GM18511 (cell line): ENCODE measurements around the gene CGB7.
"Not testable (repeated sequence)": the region's sequence is repeated elsewhere in the genome, so short reads cannot be mapped to it uniquely, and the experiment has no call there.

Experiments
- ATAC-seq: cut with Tn5 transposase; IDR thresholded peaks from one replicate; pipeline ENCODE4 v1.9.1; 2021; ENCODE audit warnings: mild to moderate bottlenecking, moderate library complexity; ENCODE audit not compliant: unreplicated experiment

Gene CGB7

DNA sequence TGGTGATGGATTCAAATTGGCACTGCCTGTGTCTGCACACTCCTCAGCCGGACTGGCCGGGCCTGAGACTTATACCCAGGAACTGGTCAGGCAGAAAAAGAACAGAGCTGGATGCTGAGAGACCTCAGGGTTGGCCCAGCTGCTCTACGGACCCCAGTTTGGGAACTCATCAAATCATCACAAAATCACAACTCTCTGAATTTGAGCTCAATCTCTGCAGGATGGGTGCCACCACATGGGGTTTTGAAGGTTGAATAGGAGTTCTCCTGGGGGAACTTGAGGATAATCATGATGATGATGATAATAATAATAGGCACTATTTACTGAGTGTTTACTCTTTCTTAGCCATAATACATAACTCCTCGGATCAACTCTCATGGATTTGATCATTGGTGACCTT lies 14.9 kb downstream of the CGB7 start:
- ATAC-seq, result not testable (repeated sequence)

DNA sequence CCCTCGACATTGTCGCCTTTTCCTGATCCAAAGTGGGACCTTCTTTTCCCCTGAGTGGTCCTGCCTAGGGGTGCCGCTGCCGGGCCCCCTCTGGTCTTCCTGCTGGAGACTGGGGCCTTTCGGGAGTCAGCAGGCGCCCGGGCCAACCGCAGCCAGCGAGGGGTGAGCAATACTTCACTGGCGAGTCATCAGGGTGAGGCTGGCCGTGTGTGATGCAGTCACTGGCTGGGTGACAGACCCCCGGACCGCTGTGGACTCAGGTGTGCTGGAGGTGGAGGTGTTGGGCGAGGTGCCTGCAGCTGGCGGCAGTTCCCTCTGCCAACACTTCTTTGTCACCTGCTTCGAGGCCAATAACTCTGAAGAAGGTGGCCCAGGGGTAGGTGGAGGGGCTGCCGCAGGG lies 15.4 kb downstream of the CGB7 start:
- no peak for ATAC-seq

- ATAC-seq, result not testable (repeated sequence)
Measured at GRCh38 chr19:49039736-49040135, 17.8 kb downstream of the CGB7 start.

DNA sequence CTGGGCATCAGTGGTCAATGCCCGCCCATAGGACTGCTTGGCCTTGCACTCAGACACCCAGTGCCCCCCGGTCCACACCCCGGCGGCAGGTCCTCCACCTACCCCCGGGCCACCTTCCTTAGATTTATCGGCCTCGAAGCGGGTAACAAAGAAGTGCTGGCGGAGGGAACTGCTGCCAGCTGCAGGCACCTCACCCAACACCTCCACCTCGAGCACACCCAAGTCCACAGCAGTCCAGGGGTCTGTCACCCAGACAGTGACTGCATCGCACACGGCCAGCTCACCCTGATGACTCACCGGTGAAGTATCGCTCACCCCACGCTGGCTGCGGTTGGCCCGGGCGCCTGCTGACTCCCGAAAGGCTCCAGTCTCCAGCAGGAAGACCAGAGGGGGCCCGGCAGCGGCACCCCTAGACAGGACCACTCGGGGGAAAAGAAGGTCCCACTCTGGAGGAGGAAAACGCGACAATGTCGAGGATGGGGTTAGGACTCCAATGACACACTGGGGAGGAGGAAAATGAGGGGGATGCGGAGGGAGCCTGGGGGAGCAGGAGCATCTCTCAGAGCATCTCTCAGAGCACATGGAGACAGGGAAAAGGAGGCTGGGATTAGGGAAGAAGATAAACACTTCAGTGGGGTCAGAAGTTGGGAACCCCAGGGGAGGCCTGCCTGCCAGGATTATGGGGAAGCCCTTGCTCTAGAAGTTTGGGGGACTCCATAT lies 18.8 kb downstream of the CGB7 start:
- not testable (repeated sequence) for ATAC-seq

- ATAC-seq, result not testable (repeated sequence)
Measured at GRCh38 chr19:49038111-49038510, 19.4 kb downstream of the CGB7 start.

- ATAC-seq, result not testable (repeated sequence)
Measured at GRCh38 chr19:49036815-49037214, 20.7 kb downstream of the CGB7 start, which contains the start of gene CGB1. Gene CGB1 (minus strand): TSS chr19:49036895. CDS start chr19:49036711, 184 bp downstream.

DNA sequence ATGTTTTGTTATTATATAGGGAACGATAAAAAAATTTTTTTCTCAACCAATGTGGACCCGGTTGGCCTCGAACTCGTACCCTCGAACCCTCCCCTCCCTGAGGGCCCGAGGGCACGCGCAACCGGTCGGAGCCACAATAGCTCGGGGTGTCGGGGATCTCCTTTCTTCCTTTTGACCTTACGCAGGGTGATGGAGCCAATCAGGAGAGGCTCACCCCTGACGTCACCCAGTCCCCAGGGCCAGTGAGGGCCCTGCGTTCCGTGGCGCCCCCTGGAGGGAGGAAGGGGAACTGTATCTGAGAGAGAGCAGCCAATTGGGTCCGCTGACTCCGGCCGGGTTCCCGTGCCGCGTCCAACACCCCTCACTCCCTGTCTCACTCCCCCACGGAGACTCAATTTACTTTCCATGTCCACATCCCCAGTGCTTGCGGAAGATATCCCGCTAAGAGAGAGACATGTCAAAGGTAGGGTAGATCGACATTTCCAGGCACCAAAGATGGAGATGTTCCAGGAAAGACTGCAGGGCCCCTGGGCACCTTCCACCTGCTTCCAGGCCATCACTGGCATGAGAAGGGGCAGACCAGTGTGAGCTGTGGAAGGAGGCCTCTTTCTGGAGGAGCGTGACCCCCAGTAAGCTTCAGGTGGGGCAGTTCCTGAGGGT lies 25.8 kb downstream of the CGB7 start, which contains the start of gene CGB2:
TSS of gene CGB2 (plus strand) at position 249 of the 660 bp plus-strand sequence. CDS start at position 455, 206 bp downstream.
- not testable (repeated sequence) for ATAC-seq

DNA sequence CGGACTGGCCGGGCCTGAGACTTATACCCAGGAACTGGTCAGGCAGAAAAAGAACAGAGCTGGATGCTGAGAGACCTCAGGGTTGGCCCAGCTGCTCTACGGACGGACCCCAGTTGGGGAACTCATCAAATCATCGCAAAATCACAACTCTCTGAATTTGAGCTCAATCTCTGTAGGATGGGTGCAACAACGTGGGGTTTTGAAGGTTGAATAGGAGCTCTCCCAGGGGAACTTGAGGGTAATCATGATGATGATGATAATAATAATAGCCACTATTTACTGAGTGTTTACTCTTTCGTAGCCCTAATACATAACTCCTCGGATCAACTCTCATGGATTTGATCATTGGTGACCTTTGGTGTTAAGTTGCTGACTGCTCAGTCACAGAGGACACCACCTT lies 27.2 kb downstream of the CGB7 start:
- not testable (repeated sequence) for ATAC-seq

GRCh38 chr19:49029749-49030148 lies 27.8 kb downstream of the CGB7 start:
- ATAC-seq, result not testable (repeated sequence)

GRCh38 chr19:49028686-49029085 lies 28.9 kb downstream of the CGB7 start:
- not testable (repeated sequence) for ATAC-seq

GRCh38 chr19:49025599-49025998 lies 31.9 kb downstream of the CGB7 start:
- not testable (repeated sequence) for ATAC-seq

DNA sequence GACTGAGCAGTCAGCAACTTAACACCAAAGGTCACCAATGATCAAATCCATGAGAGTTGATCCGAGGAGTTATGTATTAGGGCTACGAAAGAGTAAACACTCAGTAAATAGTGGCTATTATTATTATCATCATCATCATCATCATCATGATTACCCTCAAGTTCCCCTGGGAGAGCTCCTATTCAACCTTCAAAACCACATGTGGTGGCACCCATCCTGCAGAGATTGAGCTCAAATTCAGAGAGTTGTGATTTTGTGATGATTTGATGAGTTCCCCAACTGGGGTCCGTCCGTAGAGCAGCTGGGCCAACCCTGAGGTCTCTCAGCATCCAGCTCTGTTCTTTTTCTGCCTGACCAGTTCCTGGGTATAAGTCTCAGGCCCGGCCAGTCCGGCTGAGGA lies 32.5 kb downstream of the CGB7 start:
- not testable (repeated sequence) for ATAC-seq

GRCh38 chr19:49024233-49024632 lies 33.3 kb downstream of the CGB7 start, which contains the start of gene CGB3:
Gene CGB3 (minus strand): TSS chr19:49024333. CDS start chr19:49023971, 362 bp downstream.
- ATAC-seq, result not testable (repeated sequence)

- no peak for ATAC-seq
Measured at GRCh38 chr19:49022116-49022515, 35.4 kb downstream of the CGB7 start.

- ATAC-seq, result no peak
Measured at GRCh38 chr19:49020931-49021895, 36.3 kb downstream of the CGB7 start.

DNA sequence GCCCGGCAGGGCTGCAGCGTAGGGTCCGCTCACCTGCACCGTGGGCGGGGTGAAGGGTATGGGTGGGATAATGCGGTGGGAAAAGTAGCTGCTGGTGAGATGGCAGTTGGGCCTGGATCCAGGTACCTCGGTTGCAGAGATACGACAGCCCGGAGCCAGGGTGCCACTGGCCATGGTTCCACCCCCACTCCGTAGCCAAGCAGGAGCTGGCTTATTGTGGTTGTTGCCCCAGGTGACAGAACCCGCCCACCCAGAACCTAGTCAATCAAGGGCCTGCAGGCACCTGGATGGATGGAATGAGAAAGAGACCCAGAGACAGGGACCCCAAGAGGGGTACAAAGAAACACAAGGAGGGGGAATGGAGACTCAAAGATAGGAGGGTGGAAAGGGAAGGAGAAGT lies 37.2 kb downstream of the CGB7 start:
- ATAC-seq, result no peak

- ATAC-seq, result no peak
Measured at GRCh38 chr19:49019242-49019932, 38.2 kb downstream of the CGB7 start.

DNA sequence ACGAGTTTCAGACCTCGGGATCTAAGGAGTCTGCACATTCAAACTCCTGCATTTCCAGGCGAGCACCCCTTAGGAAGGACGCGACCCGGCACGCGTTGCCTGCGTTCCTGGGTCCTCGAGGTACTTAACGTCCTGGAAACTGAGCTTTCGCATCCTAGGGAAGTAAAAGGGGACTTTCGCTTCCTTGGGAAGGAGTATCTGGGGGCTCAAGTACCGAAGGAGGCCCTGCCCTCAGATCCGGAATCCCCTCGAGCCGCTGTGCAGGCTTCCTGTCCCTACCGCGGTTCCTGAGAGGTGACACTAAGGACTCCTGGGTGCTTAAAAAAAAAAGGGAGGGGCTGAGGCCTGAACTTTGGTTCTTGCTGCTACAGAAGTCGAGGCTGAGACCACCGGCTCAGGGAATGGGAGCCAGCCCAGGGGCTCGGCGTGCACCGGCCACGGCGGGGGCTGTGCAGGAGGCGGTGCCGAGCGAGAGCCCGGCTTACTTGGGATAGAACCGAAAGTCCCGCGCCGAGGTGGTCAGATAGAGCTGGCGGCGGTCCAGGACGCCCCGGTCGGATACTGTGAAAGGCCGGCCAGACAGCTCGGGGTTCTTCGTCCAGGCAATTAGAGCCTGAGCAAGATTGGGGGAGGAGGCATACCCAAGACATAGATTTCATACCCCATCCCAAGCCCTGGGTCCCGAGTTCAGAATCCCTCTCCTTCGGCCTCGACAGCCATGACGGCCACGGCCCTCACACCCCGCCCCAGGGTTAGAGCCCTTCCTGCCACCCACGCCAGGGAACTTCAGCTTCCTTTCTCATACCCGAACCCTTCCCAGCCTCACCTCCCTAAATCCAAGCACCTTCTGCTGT lies 38.9 kb downstream of the CGB7 start:
- ATAC-seq, result not testable (repeated sequence)

- ATAC-seq, result no peak
Measured at GRCh38 chr19:49017666-49018351, 39.7 kb downstream of the CGB7 start.
